GM19467 (cell line): ENCODE results near the gene ACSF3.

Experiments used
- ATAC-seq: cut with Tn5 transposase; IDR thresholded peaks from one replicate; pipeline ENCODE4 v1.9.1; 2021; ENCODE audit warnings: mild to moderate bottlenecking, moderate library complexity; ENCODE audit not compliant: unreplicated experiment

The ACSF3 gene

DNA sequence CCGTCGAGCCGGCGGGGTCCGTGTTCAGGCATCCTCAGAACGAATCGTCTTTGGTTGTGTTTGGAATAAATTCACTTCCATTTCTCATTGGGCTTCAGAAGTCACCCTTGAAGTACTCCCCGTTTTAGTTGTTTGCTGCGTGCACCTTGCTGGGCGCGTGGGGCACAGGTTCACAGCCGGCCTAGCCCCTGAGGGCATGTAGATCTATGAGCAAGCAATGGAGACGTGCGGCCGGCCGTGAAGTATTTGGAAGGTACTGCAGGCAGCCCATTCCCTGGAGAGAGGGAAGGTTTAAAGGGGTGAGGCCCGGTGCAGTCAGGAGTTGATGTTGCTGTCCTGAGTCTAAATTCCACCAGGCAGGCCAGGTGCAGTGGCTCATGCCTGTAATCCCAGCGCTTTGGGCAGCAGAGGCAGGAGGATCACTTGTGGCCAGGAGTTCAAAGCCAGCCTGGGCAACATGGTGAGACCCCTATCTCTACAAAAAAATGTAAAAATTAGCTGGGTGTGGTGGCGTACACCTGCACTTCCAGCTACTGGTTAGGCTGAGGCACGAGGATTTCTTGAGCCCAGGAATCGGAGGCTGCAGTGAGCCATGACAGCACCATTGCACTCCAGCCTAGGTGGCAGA lies 714 bp downstream of the ACSF3 start:
- ATAC-seq = peak; percentile 5

DNA sequence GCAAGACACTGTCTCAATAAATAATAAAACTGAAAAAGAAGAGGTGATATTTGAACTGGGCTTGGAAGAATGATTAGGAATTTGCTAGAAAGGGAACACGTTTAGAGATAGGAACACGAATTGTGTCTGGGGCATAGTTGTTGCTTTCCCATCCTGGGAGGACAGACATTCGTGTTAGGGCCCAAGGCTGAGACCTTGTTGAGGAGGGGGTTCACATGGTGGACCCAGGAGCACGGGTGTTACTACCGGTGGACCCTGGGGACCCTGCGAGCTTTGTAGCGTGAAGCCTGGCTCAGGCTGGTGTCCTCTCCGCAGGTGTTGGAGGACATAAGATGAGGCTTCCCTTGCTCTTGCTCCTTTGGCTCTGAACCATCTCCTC lies 1.2 kb downstream of the ACSF3 start:
- ATAC-seq = no peak

DNA sequence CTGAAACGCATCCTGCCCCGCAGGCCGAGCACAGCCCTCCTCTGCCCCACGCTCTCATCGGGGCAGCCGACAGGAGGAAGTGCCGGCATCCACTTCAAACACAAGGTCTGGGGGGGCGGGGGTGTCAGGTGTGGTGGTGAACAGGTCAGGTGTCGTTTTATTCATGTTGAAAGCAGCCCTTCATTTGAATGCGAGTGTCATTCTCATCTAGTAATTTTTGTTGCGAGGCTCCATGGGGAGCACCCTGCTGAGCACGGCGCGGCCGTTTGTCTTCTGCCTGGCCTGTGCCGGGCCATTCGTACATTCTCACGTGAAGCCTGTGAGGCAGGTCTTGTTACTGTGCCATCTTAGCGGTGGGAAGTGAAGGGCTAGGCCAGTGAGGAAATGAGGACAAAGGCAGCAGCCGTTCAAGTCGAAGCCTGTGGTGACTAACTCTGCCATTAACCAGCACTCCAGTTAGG lies 1.9 kb downstream of the ACSF3 start:
- no peak for ATAC-seq

DNA sequence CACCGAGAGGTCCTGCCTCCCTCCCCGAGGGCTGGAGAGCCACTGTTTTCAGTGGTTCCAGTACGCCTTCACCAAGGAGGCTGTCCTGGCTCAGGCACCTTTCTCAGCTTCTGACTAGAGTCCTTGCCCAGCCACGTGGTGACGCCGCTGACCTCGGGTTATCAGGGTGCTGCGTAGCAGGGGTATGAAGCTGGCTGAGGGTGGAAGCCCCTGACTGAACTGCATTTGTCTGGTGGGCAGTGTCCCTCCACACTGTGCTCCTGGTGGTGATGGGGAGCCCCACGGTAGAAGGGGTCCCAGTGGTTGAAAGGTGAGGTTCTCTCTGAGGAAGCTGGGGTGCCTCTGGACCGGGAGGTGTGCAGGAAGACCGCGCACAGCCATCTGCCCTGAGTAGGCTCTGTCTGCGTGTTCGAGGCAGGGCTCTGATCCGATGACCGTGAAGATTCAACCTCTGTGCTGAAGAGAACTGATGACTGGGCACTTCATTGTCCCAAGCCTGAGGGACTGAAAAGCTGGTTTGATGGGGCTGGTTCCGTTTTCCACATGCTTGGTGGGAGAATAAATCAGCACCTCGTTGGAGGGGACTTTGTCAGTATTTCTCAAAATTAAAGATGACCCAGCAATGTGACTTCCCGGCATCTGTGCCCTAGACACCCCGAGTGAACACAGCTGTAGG lies 2.5 kb downstream of the ACSF3 start:
- no peak for ATAC-seq

DNA sequence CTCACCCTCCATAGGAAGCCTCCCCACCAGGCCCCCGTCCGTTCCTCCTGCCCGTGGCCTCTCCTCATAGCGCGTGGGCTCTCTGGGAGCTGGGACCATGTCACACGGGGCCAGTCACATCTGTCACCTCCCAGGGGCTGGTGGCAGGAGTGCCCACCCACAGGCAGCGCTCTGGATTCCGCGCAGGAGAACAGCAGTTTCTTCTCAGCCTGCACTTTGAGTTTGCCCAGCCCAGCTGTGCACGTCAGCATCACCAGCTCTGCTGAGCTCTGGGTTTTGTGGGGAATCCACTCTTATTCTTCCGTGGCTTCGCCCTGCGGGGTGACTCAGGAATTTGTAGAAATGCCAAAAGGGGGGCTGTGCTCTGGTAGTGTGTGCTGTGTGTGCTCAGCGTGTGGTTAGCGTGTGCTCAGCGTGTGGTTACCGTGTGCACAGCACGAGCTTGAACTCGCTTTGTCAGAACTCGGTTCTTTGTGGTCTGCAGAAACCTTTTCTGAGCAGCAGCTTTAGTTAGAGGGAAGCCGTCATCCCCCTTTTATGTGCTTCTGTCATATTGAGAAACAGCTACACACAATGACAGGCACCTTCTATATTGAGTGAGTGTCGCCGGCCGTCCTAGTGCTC lies 3.2 kb downstream of the ACSF3 start:
- no peak for ATAC-seq

DNA sequence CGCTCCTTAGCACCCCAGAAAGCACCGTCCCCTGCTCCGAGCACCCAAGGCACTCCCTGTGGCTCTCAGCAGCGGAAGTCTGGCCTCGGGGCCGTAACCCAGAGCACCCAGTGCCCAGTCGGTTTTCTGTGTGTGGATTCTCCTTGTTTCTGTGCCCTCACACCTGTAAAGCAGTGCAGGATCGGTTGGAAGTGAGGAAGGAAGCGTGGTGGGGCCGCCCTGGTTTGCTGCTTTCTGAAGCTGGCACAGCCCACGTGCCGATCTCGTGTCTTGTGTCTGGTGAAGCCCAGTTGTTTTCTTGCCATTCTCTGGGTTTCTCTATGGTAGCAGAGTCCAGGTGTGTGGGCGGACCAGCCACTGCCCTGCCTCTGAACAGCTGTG lies 3.7 kb downstream of the ACSF3 start:
- ATAC-seq = no peak

DNA sequence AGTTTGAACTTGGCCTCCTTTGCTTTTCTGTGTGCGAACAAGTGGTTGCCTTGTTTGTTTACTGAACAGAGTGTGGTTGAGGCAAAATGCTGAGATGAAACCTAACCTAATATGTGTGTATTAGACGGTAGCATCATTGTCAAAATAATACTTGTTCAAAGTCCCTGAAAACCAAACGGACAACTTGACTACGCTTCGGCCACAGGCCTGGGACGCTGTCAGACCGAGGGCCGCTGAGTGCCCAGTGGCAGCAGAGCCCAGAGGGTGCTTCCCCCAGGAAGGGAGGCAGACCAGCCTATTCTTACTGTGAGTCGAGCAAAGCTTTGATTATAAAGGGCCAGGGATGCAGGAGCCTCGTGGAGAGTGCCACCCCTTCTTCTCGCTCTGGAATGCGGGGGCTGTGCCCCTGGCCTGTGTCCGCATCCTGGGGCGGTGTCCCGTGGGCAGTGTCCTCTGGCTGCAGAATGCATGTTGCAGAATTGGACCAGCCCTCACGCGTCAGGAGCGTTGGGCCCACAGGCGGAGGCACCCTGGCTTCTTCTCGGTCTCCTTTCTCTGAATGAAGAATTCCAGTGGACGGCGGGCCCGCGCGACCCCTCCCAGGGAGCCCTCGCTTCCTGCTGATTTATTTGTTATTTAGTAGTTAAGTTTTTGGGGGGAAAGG lies 5.2 kb downstream of the ACSF3 start:
- ATAC-seq = no peak

DNA sequence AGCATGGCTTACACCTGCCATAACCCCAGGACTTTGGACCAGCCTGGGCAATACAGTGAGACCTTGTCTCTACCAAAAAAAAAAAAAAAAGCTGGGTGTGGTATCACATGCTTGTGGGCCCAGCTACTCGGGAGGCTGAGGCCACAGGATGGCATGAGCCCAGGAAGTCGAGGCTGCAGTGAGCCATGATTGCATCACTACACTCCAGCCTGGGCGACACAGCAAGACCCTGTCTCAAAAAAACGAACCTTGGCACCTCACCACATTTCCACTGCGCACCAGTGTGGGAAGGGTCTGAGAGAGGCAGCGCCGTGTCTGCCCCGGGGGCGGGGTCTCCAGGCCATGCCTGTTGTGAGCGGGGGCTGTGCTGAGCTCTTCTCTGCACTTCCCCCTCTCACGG lies 6.3 kb downstream of the ACSF3 start:
- ATAC-seq = no peak

DNA sequence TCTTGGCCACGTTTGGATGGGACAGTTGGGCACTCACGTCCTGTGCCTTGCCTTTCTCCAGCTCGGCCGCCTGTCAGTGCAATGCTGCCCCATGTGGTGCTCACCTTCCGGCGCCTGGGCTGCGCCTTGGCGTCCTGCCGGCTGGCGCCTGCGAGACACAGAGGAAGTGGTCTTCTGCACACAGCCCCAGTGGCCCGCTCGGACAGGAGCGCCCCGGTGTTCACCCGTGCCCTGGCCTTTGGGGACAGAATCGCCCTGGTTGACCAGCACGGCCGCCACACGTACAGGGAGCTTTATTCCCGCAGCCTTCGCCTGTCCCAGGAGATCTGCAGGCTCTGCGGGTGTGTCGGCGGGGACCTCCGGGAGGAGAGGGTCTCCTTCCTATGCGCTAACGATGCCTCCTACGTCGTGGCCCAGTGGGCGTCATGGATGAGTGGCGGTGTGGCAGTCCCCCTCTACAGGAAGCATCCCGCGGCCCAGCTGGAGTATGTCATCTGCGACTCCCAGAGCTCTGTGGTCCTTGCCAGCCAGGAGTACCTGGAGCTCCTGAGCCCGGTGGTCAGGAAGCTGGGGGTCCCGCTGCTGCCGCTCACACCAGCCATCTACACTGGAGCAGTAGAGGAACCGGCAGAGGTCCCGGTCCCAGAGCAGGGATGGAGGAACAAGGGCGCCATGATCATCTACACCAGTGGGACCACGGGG lies 7.1 kb downstream of the ACSF3 start:
- ATAC-seq = no peak

DNA sequence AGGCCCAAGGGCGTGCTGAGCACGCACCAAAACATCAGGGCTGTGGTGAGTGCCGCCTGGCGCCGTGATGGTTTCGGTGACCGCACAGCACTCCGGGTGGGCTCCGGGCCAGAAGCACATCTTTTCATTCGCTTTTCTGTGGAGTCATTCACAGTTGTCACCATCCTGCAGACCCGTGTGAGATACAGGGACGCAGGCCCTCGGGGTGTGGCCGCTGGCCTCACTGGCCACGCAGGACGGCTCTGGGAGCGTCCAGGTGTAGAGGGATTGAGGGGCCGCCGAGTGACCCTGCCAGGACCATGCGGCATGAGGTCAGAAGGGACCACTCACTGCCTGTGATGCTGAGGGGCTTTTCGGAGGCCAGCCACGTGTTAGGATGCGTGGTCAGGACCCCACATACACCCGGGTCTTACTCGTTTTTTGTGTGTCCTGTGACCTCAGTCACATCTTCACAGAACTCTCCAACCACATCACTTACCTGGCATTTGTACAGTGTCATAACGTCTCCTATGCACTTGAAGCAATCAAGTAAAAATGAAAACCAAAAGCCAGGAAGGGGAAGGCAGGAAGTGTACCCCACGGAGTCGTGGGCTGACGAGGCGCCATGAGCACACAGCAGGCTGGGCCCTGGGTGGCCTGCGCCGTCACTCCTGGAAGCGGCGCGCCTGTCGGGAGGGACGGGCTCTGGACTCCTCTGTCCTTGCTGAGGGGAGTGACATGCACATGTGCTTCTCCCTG lies 7.8 kb downstream of the ACSF3 start:
- no peak for ATAC-seq

DNA sequence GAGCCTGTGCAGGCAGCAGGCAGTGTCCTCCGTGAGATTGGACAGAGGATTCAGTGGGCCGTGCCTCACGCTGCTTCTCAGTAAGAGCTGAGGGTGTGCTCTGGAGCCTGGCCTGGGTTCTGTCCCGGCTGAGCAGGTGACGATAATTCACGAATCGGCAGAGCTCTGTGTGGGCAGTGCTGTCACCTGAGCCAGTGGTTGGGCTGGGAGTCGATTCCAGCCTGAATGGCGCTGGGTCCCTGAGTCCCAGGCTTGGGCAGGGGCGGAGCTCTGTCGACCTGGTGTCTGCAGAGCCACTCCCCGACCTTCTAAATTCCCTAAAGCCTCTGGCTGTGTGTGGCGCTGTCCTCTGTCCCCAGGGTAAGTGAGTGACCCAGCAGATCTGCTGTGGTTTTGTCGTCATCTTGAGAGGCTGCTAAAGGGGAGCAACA lies 8.4 kb downstream of the ACSF3 start:
- no peak for ATAC-seq

DNA sequence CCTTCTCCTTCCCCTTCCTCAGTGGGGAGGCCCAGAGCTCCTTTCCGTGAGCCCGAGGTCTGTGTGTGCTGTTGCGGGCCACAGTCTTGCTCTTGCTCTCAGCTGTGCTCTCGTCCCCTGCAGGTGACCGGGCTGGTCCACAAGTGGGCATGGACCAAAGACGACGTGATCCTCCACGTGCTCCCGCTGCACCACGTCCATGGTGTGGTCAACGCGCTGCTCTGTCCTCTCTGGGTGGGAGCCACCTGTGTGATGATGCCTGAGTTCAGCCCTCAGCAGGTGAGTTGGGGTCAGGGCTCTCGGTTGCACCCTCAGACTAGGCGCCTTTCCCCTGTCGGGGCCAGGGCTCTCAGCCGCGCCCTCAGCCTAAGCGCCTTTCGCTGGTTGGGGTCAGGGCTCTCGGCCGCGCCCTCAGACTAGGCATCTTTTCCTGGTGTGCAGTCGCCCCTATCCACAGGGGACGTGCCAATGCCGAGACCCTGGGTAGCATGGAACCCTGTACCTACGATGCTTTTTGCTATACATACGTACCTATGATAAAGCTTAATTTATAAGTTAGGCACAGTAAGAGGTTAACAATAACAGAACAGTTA lies 8.9 kb downstream of the ACSF3 start:
- no peak for ATAC-seq

DNA sequence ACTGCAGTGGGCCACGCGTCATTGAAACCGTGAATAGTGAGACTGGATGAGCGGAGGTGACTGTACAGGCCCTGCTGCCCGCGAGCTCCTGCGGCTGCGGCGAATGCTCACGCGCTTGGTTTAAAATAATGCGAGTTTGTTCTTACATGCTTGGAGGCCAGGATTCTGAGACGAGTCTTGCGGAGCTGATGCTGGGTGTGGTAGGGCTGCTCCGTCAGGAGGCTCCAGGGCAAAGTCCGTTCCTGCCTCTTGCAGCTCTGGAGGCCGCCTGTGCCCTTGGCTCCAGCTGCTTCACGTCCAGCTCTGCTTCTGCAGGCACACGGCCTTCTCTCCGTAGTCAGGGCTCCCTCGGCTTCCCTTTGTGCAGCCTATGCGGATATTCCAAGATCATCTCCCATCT lies 9.5 kb downstream of the ACSF3 start:
- no peak for ATAC-seq

DNA sequence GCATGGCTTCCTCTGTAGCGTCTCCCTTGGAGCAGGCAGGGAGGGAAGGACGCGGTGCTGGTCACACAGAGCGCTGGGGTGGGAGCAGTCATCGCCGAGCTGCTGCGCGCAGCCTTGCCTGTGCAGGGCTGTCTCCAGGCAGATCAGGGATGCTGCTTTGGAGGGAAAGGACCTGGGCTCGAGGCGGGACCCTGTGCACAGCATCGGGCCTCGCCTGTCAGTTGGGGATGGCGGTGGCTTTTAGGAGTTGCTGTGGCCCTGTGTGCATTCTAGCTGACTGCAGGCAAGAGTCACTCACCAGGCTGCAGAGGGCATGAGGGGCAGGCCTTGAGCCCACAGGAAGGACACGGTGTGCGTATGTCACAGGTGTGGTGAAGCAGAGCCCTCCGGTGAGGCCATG lies 10.1 kb downstream of the ACSF3 start:
- ATAC-seq = no peak

DNA sequence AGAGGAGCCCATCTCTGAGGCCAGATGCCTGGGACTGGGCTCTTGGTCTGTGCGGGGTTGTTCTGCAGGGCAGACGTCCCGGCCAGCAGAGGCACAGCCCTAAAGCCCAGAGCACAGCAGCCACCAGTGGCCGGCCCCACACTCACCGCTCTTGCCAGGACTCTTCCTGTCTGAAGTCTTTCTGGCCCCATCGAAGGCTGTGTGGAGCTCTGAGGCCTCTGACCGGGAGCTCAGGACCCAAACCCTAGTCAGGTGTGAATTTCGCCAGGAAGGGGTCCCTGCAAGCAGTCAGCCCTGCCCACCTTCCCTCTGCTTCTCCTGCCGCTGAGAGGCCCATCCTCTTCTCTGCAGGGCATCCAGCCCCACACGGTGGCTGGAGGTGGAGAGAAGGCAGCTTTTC lies 10.7 kb downstream of the ACSF3 start:
- no peak for ATAC-seq

DNA sequence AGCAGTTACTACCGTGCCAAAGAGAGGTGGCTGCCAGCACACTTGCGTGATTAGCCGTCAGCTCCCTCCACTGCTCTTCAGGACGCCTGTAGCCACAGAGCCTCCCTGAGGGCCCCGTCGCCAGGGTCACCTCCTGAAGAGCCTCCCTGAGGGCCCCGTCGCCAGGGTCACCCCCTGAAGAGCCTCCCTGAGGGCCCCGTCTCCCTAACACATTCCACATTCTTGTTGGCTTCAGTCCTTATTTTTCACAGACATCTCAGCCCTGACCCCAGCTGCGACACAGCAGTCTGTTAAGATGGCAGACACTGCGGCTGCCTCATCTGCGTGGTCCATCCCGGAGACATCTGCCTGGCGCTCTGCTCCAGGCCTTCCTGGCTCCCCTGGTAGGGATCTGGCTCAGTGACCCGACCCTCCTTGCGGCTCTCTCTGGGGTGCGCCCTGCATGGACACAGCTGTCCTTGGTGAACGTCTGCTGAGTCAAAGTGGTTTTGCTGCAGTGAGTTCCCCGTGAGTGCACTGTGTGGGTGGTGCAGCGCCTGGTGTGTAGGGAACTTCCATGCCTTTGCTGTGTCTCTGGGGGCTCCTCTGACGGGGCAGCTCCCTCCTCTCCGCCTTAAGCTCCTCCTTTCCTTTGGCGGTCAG lies 11.4 kb downstream of the ACSF3 start:
- ATAC-seq = no peak

DNA sequence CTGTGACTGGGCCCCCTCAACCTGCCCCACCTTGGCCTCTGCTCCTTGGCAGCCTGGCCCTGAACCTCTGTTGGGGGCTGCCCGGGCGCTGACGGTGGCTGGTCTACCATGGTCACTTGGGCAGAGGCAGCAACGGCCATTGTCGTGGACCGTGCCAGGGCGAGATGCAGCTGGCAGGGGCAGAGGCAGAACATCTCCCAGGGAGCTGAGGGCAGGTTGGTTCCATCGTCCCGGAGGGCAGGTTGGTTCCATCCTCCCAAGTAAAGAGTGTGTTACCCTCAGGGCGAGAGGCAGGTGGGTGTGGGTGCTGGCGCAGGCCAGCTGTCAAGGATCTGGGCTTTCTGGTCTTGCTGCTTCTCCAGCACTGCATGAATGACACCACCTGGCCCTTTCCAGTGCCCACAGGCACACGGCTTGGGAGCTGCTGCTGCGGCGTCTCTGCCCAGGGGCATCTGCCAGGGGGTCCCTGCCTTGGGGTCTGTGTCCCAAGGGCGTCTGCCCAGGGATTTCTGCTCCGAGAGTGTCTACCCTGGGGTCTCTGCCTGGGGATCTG lies 12.0 kb downstream of the ACSF3 start:
- ATAC-seq = no peak

DNA sequence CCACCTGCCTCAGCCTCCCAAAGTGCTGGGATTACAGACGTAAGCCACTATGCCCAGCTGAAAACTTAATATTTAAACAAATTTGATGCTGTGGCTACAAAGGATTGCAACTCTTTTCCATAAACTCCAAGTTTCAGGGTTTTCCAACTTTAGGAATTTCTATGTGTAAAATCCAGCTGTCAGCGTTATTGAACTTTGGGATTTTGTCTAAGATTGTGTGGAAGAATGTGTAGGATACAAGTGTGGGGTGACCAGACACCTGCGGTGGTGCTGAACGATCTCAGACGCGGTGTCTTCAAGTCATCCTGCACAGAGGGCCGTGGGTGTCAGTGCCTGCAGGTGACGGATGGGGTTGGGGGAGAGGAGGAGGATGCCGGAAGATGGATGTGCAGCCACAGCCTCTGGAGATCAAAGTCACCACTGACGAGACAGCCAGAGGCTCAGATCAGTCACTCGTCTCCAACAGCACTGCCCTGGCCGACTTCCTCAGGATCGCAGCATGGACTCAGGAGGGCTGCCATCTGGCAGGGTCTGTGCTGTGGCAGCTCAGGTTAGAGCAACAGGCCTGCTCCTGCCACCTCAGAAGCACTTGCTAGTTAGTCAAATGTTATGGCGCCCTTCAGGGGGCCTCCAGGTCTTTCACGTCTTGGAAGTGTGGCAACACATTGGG lies 13.0 kb downstream of the ACSF3 start:
- ATAC-seq = no peak

DNA sequence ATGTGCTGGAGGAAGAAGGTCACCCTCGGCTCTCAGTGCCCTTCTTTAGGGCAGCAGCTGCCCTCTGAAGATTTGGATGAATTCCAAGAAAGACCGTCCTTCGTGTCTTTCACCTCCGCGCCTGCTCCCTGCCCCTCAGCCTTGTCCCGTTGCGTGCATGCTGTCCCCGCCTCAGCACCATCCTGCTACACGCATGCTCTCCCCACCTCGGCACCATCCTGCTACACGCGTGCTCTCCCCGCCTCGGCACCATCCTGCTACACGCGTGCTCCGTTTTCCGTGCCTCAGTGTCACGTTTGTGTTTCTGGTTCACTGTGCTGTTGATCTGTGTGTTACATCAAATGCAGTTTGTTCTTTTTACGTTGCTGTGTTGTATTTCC lies 13.5 kb downstream of the ACSF3 start:
- no peak for ATAC-seq
